ENCODE measurements around the gene PACRG. TPM values are rescaled to one million over a fixed set of nuclear protein-coding genes. Genes with fewer than 3 reads are reported as not detected.

The PACRG gene
- total and polyA plus RNA-seq, 2 donors (not counting 3 experiments of a cell fraction or from before 2014, with no cell fraction given) = 0.08 TPM; not detected in 1

GRCh38 chr6:162698440-162698839 lies 29.3 kb upstream of the PACRG start:
- no peak for DNase-seq (ENCODE audit: low read depth, low spot score)
- BruUV-seq (replicated peaks) = no TSS peak
- ChIA-PET POLR2A (no interaction called here), CTCF (no interaction called here)
- no peak for FAIRE-seq
- H3K36me3 ChIP-seq (ENCODE audit: control insufficient read depth in 2 of 2, extremely low read depth in 1 of 2, insufficient read depth in 2 of 2, low read length in 2 of 2) = no peaks in the 10 kb centered on the region
- H3K9me1 ChIP-seq (replicated peaks; ENCODE audit: control insufficient read depth, extremely low read depth, insufficient read depth, low read length) = no peaks in the 10 kb centered on the region
- dilution Hi-C loops (cut with MboI; ENCODE audit: extremely low pct_ligation_motif_present, low sequenced_read_pairs) (no loop called here), intact Hi-C loops (cut with micrococcal nuclease) (no loop called here)
- H3K9ac ChIP-seq (replicated peaks; ENCODE audit: extremely low read depth, insufficient read depth, low read length) = no peak overlapping the region
- no peak overlapping the region for H3K4me2 ChIP-seq (ENCODE audit: insufficient read depth, low read length)
- H3K79me2 ChIP-seq (ENCODE audit: control insufficient read depth, insufficient read depth, low read length) = no peaks in the 10 kb centered on the region
- H3K27me3 ChIP-seq (ENCODE audit: control insufficient read depth in 2 of 2, insufficient read depth in 2 of 2, low read length in 2 of 2) = no peaks in the 10 kb centered on the region
- H4K20me1 ChIP-seq (replicated peaks; ENCODE audit: control insufficient read depth, extremely low read depth, insufficient read depth, low read length) = no peaks in the 10 kb centered on the region
- no peaks in the 10 kb centered on the region for H3K9me3 ChIP-seq (replicated peaks; ENCODE audit: control insufficient read depth, insufficient read depth, low read length)
- H2AFZ ChIP-seq (ENCODE audit: low read depth, low read length) = no peak overlapping the region
- H3K4me1 ChIP-seq (ENCODE audit: control insufficient read depth, extremely low read depth, insufficient read depth, low read length) = no peaks in the 10 kb centered on the region
- H3K4me3 ChIP-seq (replicated peaks in 1 of 3; ENCODE audit: insufficient read depth in 1 of 3, low read depth in 1 of 3, low read length in 3 of 3) = no peak overlapping the region
- TF ChIP-seq CTCF (IDR thresholded peaks at IDR 0.05; ENCODE audit: extremely low read depth in 1 of 2, insufficient read depth in 1 of 2, low read depth in 1 of 2, low read length in 2 of 2) (no peak), JUN (IDR thresholded peaks at IDR 0.05; ENCODE audit: borderline replicate concordance, insufficient read depth, insufficient read length, low read depth) (no peak), POLR2A (IDR thresholded peaks at IDR 0.05; ENCODE audit: low read depth, low read length) (no peak), GATA2 (IDR thresholded peaks at IDR 0.05; ENCODE audit: insufficient read depth, insufficient read length, low read depth, low read length) (no peak), EZH2 (IDR thresholded peaks at IDR 0.05; ENCODE audit: borderline replicate concordance, low read depth, low read length, severe bottlenecking) (no peak), POLR2AphosphoS5 (IDR thresholded peaks at IDR 0.05; ENCODE audit: insufficient read depth, low read depth, low read length) (no peak), FOS (IDR thresholded peaks at IDR 0.05; ENCODE audit: borderline replicate concordance, insufficient read depth, low read length) (no peak), MYC (IDR thresholded peaks at IDR 0.05; ENCODE audit: low read depth, low read length) (no peak)
- no peak overlapping the region for H3K27ac ChIP-seq (ENCODE audit: insufficient read depth, low read depth, low read length)
